Measurements from ENCODE around the gene GREM1.

GREM1 gene

GRCh38 chr15:32733281-32733680 is 15.5 kb downstream of the GREM1 start:
- no peak for DNase-seq

- no peak for DNase-seq
Measured at GRCh38 chr15:32735989-32736700, 18.3 kb downstream of the GREM1 start.

GRCh38 chr15:32736701-32737061 is 18.9 kb downstream of the GREM1 start:
- DNase-seq: no peak

- no peak for DNase-seq
Measured at GRCh38 chr15:32737304-32737703, 19.5 kb downstream of the GREM1 start.

- DNase-seq: no peak
Measured at GRCh38 chr15:32738666-32739065, 20.9 kb downstream of the GREM1 start.

GRCh38 chr15:32739522-32740063 is 21.8 kb downstream of the GREM1 start:
- DNase-seq: no peak

- DNase-seq: no peak
Measured at GRCh38 chr15:32743411-32744140, 25.8 kb downstream of the GREM1 start.

- DNase-seq: no peak
Measured at GRCh38 chr15:32746116-32746857, 28.5 kb downstream of the GREM1 start.

GRCh38 chr15:32747921-32748342 is 30.1 kb downstream of the GREM1 start:
- no peak for DNase-seq

GRCh38 chr15:32750979-32751378 is 33.2 kb downstream of the GREM1 start:
- DNase-seq: no peak

GRCh38 chr15:32757426-32757825 is 39.6 kb downstream of the GREM1 start:
- no peak for DNase-seq

GRCh38 chr15:32763295-32763694 is 45.5 kb downstream of the GREM1 start:
- no peak for DNase-seq

GRCh38 chr15:32765236-32765635 is 47.4 kb downstream of the GREM1 start:
- DNase-seq: no peak

- no peak for DNase-seq
Measured at GRCh38 chr15:32766101-32766500, 48.3 kb downstream of the GREM1 start.

GRCh38 chr15:32767236-32767635 is 49.4 kb downstream of the GREM1 start:
- DNase-seq: no peak

- DNase-seq: no peak
Measured at GRCh38 chr15:32774022-32774421, 56.2 kb downstream of the GREM1 start.

- DNase-seq: no peak
Measured at GRCh38 chr15:32775103-32775502, 57.3 kb downstream of the GREM1 start.

- no peak for DNase-seq
Measured at GRCh38 chr15:32778391-32779176, 60.8 kb downstream of the GREM1 start.

GRCh38 chr15:32781781-32782180 is 64.0 kb downstream of the GREM1 start:
- DNase-seq: no peak

- no peak for DNase-seq
Measured at GRCh38 chr15:32784581-32784980, 66.8 kb downstream of the GREM1 start.

- DNase-seq: no peak
Measured at GRCh38 chr15:32786906-32787305, 69.1 kb downstream of the GREM1 start.

GRCh38 chr15:32787949-32788348 is 70.1 kb downstream of the GREM1 start:
- DNase-seq: no peak

Measured in activated naive CD4-positive, alpha-beta T cell (primary cell).